Measurements from ENCODE around the gene SLX1A. TPM values are rescaled to one million over a fixed set of nuclear protein-coding genes. Genes with fewer than 3 reads are reported as not detected.

Gene SLX1A
- total RNA-seq, 1 donor from 2014 or later = 16.6 TPM

GRCh38 chr16:30179195-30179594 is 14.5 kb upstream of the SLX1A start:
- H3K36me3 Mint-ChIP-seq (ENCODE audit: unreplicated experiment) = no peaks in the 10 kb centered on the region
- no peak overlapping the region for H3K4me3 Mint-ChIP-seq (ENCODE audit: unreplicated experiment)
- no peaks in the 10 kb centered on the region for H3K4me1 Mint-ChIP-seq (ENCODE audit: low read depth, unreplicated experiment)
- DNase-seq = no peak
- peaks cover 2% of the 10 kb centered on the region for H3K27me3 Mint-ChIP-seq (ENCODE audit: unreplicated experiment)
- H3K27ac Mint-ChIP-seq (ENCODE audit: unreplicated experiment) = no peak overlapping the region
- no peak for TF ChIP-seq CTCF (IDR thresholded peaks at IDR 0.05; ENCODE audit: partially characterized antibody, unreplicated experiment)
- peaks cover 4% of the 10 kb centered on the region for H3K9me3 Mint-ChIP-seq (ENCODE audit: unreplicated experiment)

DNA sequence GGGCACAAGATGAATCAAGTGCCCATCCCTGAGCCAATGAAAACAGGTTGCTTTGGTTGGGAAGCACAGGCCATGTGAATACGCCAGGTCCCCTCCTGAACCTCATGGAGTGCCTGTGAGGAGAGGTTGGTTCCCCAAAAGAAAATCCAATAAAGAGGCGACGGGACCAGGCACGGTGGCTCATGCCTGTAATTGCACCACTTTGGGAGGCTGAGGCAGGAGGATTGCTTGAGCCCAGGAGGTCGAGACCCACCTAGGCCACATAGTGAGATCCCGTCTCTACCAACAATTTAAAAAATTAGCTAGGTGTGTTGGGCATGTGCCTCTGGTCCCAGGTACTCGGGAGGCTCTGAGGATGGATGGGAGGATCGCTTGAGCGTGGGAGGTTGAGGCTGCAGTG is 13.7 kb upstream of the SLX1A start:
- no peak overlapping the region for H3K4me3 Mint-ChIP-seq (ENCODE audit: unreplicated experiment)
- no peaks in the 10 kb centered on the region for H3K36me3 Mint-ChIP-seq (ENCODE audit: unreplicated experiment)
- H3K4me1 Mint-ChIP-seq (ENCODE audit: low read depth, unreplicated experiment) = no peaks in the 10 kb centered on the region
- TF ChIP-seq CTCF (IDR thresholded peaks at IDR 0.05; ENCODE audit: partially characterized antibody, unreplicated experiment) = no peak
- H3K9me3 Mint-ChIP-seq (ENCODE audit: unreplicated experiment) = peaks cover 4% of the 10 kb centered on the region
- H3K27me3 Mint-ChIP-seq (ENCODE audit: unreplicated experiment) = peaks cover 4% of the 10 kb centered on the region
- no peak for DNase-seq
- H3K27ac Mint-ChIP-seq (ENCODE audit: unreplicated experiment) = no peak overlapping the region

DNA sequence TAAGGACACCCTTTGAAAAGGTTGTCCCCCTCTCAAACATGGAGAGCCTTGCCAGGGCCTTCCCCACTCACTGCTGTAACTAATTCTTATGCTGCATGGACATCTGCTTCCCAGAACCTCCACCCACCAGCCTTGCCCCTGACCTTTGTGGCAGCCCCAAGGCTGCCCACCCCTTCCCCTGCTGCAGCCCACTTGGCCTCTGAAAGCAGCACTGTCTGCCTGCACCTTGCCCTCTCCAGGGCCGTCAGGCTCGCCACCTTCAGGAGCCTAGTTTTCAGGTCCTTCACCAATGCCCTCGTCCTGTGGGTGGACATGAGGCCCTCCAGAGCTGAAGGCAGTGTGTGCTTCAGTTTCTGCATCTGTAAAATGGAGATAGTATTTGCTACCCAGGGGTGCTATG is 12.9 kb upstream of the SLX1A start:
- no peak overlapping the region for H3K27ac Mint-ChIP-seq (ENCODE audit: unreplicated experiment)
- H3K9me3 Mint-ChIP-seq (ENCODE audit: unreplicated experiment) = peaks cover 4% of the 10 kb centered on the region
- no peaks in the 10 kb centered on the region for H3K36me3 Mint-ChIP-seq (ENCODE audit: unreplicated experiment)
- H3K27me3 Mint-ChIP-seq (ENCODE audit: unreplicated experiment) = peaks cover 4% of the 10 kb centered on the region
- no peak overlapping the region for H3K4me3 Mint-ChIP-seq (ENCODE audit: unreplicated experiment)
- no peaks in the 10 kb centered on the region for H3K4me1 Mint-ChIP-seq (ENCODE audit: low read depth, unreplicated experiment)
- TF ChIP-seq CTCF (IDR thresholded peaks at IDR 0.05; ENCODE audit: partially characterized antibody, unreplicated experiment) = no peak
- no peak for DNase-seq

DNA sequence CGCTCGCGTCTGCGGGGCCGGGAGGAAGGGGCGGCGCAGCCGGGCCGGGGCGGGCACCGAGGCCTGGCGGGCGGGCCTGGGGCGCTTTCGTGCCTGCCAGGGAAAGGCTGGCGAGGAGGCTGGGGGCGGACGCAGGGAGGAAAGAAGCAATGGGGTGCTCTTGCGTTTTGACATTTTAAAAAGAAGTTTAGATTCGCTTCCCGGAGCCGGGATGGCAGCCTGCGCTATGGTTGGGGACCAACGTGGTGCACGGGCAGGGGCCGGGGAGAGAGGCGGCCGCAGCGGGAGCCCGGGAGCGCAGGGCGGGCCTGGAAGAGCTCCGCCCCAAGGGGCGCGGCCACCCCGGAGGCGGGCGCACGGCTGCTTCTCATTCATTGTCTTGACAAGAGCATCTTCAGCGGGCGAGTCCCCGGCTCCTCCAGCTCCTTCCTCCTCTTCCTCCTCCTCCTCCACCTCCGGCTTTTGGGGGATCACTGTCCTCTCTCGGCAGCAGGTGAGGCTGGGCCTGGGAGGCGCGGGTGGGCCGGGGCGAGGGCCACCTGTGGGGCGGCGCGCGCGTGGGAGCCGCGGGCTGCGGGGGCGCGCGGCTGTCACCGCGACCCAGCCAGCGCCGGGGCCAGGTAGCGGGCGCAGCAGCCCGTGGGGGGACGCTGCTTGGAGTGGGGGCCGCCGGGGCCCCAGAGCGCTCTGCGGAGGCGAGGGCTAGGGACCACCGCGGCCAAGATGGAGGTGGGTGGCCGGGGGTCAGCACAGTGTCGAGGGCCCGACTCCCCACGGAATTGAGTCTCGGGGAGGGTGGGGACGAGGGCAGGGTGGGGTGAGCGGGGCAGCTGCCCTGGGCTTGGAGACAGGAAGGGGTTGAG is 10.2 kb upstream of the SLX1A start, which contains the start of gene CORO1A:
Gene CORO1A (plus strand): TSS at position 370 of the 863 bp plus-strand sequence. CDS start 1,608 bp downstream, outside the sequence.
- DNase-seq = peak; percentile 91
- no peak for TF ChIP-seq CTCF (IDR thresholded peaks at IDR 0.05; ENCODE audit: partially characterized antibody, unreplicated experiment)
- no peaks in the 10 kb centered on the region for H3K4me1 Mint-ChIP-seq (ENCODE audit: low read depth, unreplicated experiment)
- H3K9me3 Mint-ChIP-seq (ENCODE audit: unreplicated experiment) = peaks cover 2% of the 10 kb centered on the region
- no peak within 1 kb of the TSS for H3K27ac Mint-ChIP-seq (ENCODE audit: unreplicated experiment)
- H3K4me3 Mint-ChIP-seq (ENCODE audit: unreplicated experiment) = peak within 1 kb of the TSS; percentile 86
- peaks cover 4% of the 10 kb centered on the region for H3K27me3 Mint-ChIP-seq (ENCODE audit: unreplicated experiment)
- H3K36me3 Mint-ChIP-seq (ENCODE audit: unreplicated experiment) = no peaks in the 10 kb centered on the region

Measured in glutamatergic neuron (in vitro differentiated cells).